H9 (cell line): ENCODE measurements around the gene EFCAB14. TPM values are rescaled to one million over a fixed set of nuclear protein-coding genes. Genes with fewer than 3 reads are reported as not detected.

ENCODE experiments used
- DNase-seq: peaks from one replicate; pipeline ENCODE4 v3.0.0-alpha.2; 2017
- H2AFZ ChIP-seq: one replicate; pipeline ENCODE4 v1.6.1; 2013; ENCODE audit warnings: mild to moderate bottlenecking, low read length, control low read depth, moderate library complexity
- H2AK5ac ChIP-seq: 2 replicates; pipeline ENCODE4 v1.6.1; 2013; ENCODE audit warnings: low read length, control low read depth, mixed read lengths; ENCODE audit not compliant: insufficient read length
- H2BK120ac ChIP-seq: one replicate; pipeline ENCODE4 v1.6.1; 2013; ENCODE audit warnings: low read depth, mild to moderate bottlenecking, low read length, control low read depth, inconsistent platforms; ENCODE audit not compliant: poor library complexity, severe bottlenecking
- H2BK12ac ChIP-seq: 2 replicates; pipeline ENCODE4 v1.6.1; 2013; ENCODE audit warnings: low read length, control low read depth, mixed read lengths, low read depth; ENCODE audit not compliant: insufficient read length
- H2BK15ac ChIP-seq: 2 replicates; pipeline ENCODE4 v1.6.1; 2013; ENCODE audit warnings: low read depth, low read length, control low read depth
- H2BK20ac ChIP-seq: one replicate; pipeline ENCODE4 v1.6.1; 2013; ENCODE audit warnings: low read depth, mild to moderate bottlenecking, low read length, control low read depth, inconsistent platforms; ENCODE audit not compliant: poor library complexity, severe bottlenecking
- H2BK5ac ChIP-seq: 2 replicates; pipeline ENCODE4 v1.6.1; 2013; ENCODE audit warnings: low read length, control low read depth, mixed read lengths; ENCODE audit not compliant: insufficient read length
- H3K14ac ChIP-seq: 2 replicates; pipeline ENCODE4 v1.6.1; 2013; ENCODE audit warnings: low read length, control low read depth; ENCODE audit not compliant: insufficient read depth
- H3K18ac ChIP-seq: 2 replicates; pipeline ENCODE4 v1.6.1; 2013; ENCODE audit warnings: low read depth, mild to moderate bottlenecking, mixed read lengths, low read length, control low read depth; ENCODE audit not compliant: insufficient read length
- H3K23ac ChIP-seq: 2 replicates; pipeline ENCODE4 v1.6.1; 2013; ENCODE audit warnings: low read length, control low read depth, mixed read lengths, low read depth; ENCODE audit not compliant: insufficient read length
- H3K23me2 ChIP-seq: 2 replicates; pipeline ENCODE4 v1.6.1; 2013; ENCODE audit warnings: low read depth, mild to moderate bottlenecking, mixed read lengths, low read length, control low read depth; ENCODE audit not compliant: insufficient read length, poor library complexity, severe bottlenecking
- H3K27ac ChIP-seq: 2 replicates; pipeline ENCODE4 v1.5.1; 2013; ENCODE audit warnings: low read length, control low read depth, mixed read lengths, low read depth; ENCODE audit not compliant: insufficient read length
- H3K27me3 ChIP-seq: 2 replicates; pipeline ENCODE4 v1.6.1; 2013; ENCODE audit warnings: low read length, control low read depth, inconsistent platforms; ENCODE audit not compliant: insufficient read depth
- H3K4ac ChIP-seq: 2 replicates; pipeline ENCODE4 v1.6.1; 2013; ENCODE audit warnings: low read depth, mild to moderate bottlenecking, control low read depth, inconsistent platforms, low read length, moderate library complexity
- H3K4me1 ChIP-seq: 2 replicates; pipeline ENCODE4 v1.6.1; 2013; ENCODE audit warnings: low read length, control low read depth, inconsistent platforms; ENCODE audit not compliant: insufficient read depth
- H3K4me2 ChIP-seq: 2 replicates; pipeline ENCODE4 v1.6.1; 2013; ENCODE audit warnings: low read length, control low read depth, mixed read lengths; ENCODE audit not compliant: insufficient read length, insufficient read depth
- H3K56ac ChIP-seq: 2 replicates; pipeline ENCODE4 v1.6.1; 2013; ENCODE audit warnings: low read depth, mild to moderate bottlenecking, mixed read lengths, low read length, control low read depth; ENCODE audit not compliant: insufficient read length
- H3K79me1 ChIP-seq: 2 replicates; pipeline ENCODE4 v1.6.1; 2013; ENCODE audit warnings: low read depth, mild to moderate bottlenecking, moderate library complexity, low read length, control low read depth, inconsistent platforms; ENCODE audit not compliant: insufficient read depth, poor library complexity, severe bottlenecking
- H3K79me2 ChIP-seq: 2 replicates; pipeline ENCODE4 v1.6.1; 2013; ENCODE audit warnings: low read length, control low read depth, inconsistent platforms; ENCODE audit not compliant: insufficient read depth
- H3K9ac ChIP-seq: 2 replicates; pipeline ENCODE4 v1.6.1; 2013; ENCODE audit warnings: low read length, control low read depth, mixed read lengths; ENCODE audit not compliant: insufficient read length; ENCODE audit errors: extremely low read depth
- H3K9me3 ChIP-seq: one replicate; pipeline ENCODE4 v1.6.1; 2013; ENCODE audit warnings: low read depth, low read length, inconsistent platforms; ENCODE audit not compliant: control insufficient read depth
- H3T11ph ChIP-seq: one replicate; pipeline ENCODE4 v1.6.1; 2013; ENCODE audit warnings: mild to moderate bottlenecking, low read length, control low read depth, inconsistent platforms
- H4K20me1 ChIP-seq: one replicate; pipeline ENCODE4 v1.6.1; 2013; ENCODE audit not compliant: control insufficient read depth, insufficient read length, insufficient read depth
- H4K5ac ChIP-seq: 2 replicates; pipeline ENCODE4 v1.6.1; 2013; ENCODE audit warnings: low read depth, mild to moderate bottlenecking, mixed read lengths, low read length, control low read depth; ENCODE audit not compliant: insufficient read length
- H4K8ac ChIP-seq: replicated peaks from 2 replicates; pipeline ENCODE4 v1.6.1; 2013; ENCODE audit warnings: low read length, control low read depth, mixed read lengths, low read depth; ENCODE audit not compliant: insufficient read length
- H4K91ac ChIP-seq: 2 replicates; pipeline ENCODE4 v1.6.1; 2013; ENCODE audit warnings: low read depth, mild to moderate bottlenecking, moderate library complexity, mixed read lengths, low read length, control low read depth; ENCODE audit not compliant: insufficient read length
- H3K27ac Mint-ChIP-seq, 3 experiments: 2 replicates in 2 of 3; 3 replicates in 1 of 3; pipeline ENCODE4 v1.8.0; 2020 to 2021; ENCODE audit warnings: mixed read lengths in 3 of 3, mild to moderate bottlenecking in 1 of 3, moderate library complexity in 1 of 3
- H3K27me3 Mint-ChIP-seq: 2 replicates; pipeline ENCODE4 v1.8.0; 2021; ENCODE audit warnings: low read depth, mild to moderate bottlenecking, moderate library complexity, mixed read lengths
- H3K36me3 Mint-ChIP-seq, 3 experiments: 2 replicates in 2 of 3; 3 replicates in 1 of 3; pipeline ENCODE4 v1.8.0; 2020 to 2021; ENCODE audit warnings: low read depth in 3 of 3, mixed read lengths in 3 of 3; ENCODE audit not compliant: insufficient read depth in 1 of 3
- H3K4me1 Mint-ChIP-seq, 2 experiments: 2 replicates each; pipeline ENCODE4 v1.8.0; 2020; ENCODE audit warnings: mixed read lengths in 2 of 2
- H3K4me3 Mint-ChIP-seq, 2 experiments: 2 replicates in 1 of 2; 3 replicates in 1 of 2; pipeline ENCODE4 v1.8.0; 2020 to 2021; ENCODE audit warnings: mild to moderate bottlenecking in 2 of 2, mixed read lengths in 2 of 2, moderate library complexity in 1 of 2
- H3K9me3 Mint-ChIP-seq, 2 experiments: 2 replicates in 1 of 2; 3 replicates in 1 of 2; pipeline ENCODE4 v1.8.0; 2020; ENCODE audit warnings: mild to moderate bottlenecking in 2 of 2, mixed read lengths in 2 of 2, moderate library complexity in 1 of 2
- CTCF ChIP-seq: fragments of 200-600 bp; sonication (generic); conservative IDR thresholded peaks from 3 replicates; pipeline ENCODE4 v1.8.0; 2021; ENCODE audit warnings: antibody characterized with exemption, mild to moderate bottlenecking
- total RNA-seq: library from RNA; stranded (reverse); gene quantifications from 2 replicates; pipeline ENCODE4 v1.2.1, GENCODE V29; 2021

The EFCAB14 gene
- total RNA-seq, 1 experiment from 2014 or later, result 42.2 TPM

DNA sequence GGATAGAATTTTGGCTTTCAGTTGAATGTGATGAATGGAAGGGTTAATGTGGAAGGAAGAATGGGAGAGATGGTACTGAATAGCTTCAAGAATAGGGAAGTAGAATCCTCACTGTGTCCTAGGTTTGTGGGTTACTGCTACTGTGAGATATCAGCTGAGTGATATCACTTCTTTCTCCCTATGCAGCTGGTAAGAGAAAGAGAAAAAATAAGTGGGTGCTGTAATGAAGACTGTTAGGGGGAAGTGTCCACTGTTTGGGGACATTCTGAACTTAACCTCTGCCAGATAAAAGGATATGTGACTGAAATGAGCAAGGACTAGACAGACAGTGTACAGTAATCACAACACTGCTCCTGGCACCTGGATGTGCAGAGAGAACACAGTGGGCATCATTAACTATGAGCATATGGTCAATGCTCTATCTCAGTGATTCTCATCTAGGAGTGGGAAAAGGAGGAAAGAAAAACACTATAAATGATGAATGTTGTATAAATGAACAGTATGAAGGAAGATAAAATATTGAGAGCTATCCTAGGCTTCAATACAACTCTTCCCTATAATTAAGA lies 76.7 kb downstream of the EFCAB14 start:
- Histone ChIP-seq H4K91ac (no peak overlapping the region), H2BK120ac (no peak overlapping the region), H3K4ac (no peak overlapping the region), H3K4me1 (no peaks in the 10 kb centered on the region), H3K14ac (no peak overlapping the region), H3K4me2 (no peak overlapping the region), H2AK5ac (no peak overlapping the region), H3K27ac (no peak overlapping the region), H3K79me1 (no peaks in the 10 kb centered on the region), H2BK20ac (no peak overlapping the region), H4K5ac (no peak overlapping the region), H4K8ac (no peak overlapping the region), H3K18ac (no peak overlapping the region), H2BK5ac (no peak overlapping the region), H3T11ph (no peak overlapping the region), H3K9me3 (no peaks in the 10 kb centered on the region), H2BK12ac (no peak overlapping the region), H2BK15ac (no peak overlapping the region), H3K23me2 (no peaks in the 10 kb centered on the region), H3K56ac (no peak overlapping the region), H3K23ac (no peak overlapping the region), H4K20me1 (no peaks in the 10 kb centered on the region), H3K27me3 (no peaks in the 10 kb centered on the region), H3K79me2 (no peaks in the 10 kb centered on the region), H3K9ac (no peak overlapping the region), H2AFZ (no peak overlapping the region)
- H3K36me3 Mint-ChIP-seq, result peaks cover under 1 to 9% (median 5%) of the 10 kb centered on the region in 3 experiments; a peak in 5 of 7 replicates
- no peaks in the 10 kb centered on the region for H3K4me1 Mint-ChIP-seq
- H3K9me3 Mint-ChIP-seq, result no peaks in the 10 kb centered on the region
- H3K4me3 Mint-ChIP-seq, result no peak overlapping the region
- DNase-seq, result no peak
- H3K27me3 Mint-ChIP-seq, result no peaks in the 10 kb centered on the region
- TF ChIP-seq CTCF, result no peak
- no peak overlapping the region for H3K27ac Mint-ChIP-seq
